ENCODE results near the gene ZNF213. TPM values are rescaled to one million over a fixed set of nuclear protein-coding genes. Genes with fewer than 3 reads are reported as not detected.

ZNF213 gene
- polyA plus RNA-seq, 1 donor (not counting 4 experiments of a cell fraction or from before 2014, with no cell fraction given): 0.51 TPM

DNA sequence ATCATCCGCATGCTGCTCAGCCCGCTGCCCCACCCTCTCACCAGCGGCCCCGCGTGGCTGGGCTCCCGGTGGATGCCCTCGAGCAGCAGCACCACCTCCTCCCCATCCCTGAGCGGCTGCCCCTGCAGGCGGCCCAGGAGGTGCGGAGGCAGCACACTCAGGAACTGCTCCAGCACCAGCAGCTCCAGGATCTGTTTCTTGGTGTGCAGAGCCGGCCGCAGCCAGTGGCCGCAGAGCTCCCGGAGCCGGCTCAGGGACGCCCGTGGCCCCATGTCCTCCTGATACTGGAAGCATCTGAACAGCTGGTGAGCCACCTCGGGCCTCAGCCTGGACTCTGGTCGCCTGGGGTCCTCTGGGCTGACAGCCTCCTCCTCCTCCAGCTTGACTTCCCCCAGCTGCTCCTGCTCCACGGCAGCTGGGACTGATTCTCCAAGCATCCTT is 42.3 kb upstream of the ZNF213 start:
- DNase-seq (ENCODE audit: low read depth, low spot score) (no peak), FAIRE-seq (no peak)
- Histone ChIP-seq H3K9me1 (ENCODE audit: control insufficient read depth, extremely low read depth, insufficient read depth, low read length) (no peaks in the 10 kb centered on the region), H4K20me1 (ENCODE audit: control insufficient read depth, extremely low read depth, insufficient read depth, low read length) (no peaks in the 10 kb centered on the region), H3K4me2 (ENCODE audit: control insufficient read depth, extremely low read depth, insufficient read depth, low read depth, low read length) (no peak overlapping the region), H3K9me3 (ENCODE audit: control insufficient read depth, low read depth, low read length) (no peaks in the 10 kb centered on the region), H3K4me1 (ENCODE audit: control insufficient read depth, extremely low read depth, insufficient read depth, low read length) (no peaks in the 10 kb centered on the region), H3K4me3 (ENCODE audit: control insufficient read depth in 2 of 3, extremely low read depth in 1 of 3, insufficient read depth in 2 of 3, low read depth in 1 of 3, low read length in 3 of 3) (no peak overlapping the region), H3K36me3 (ENCODE audit: control insufficient read depth in 2 of 2, extremely low read depth in 1 of 2, insufficient read depth in 2 of 2, low read length in 2 of 2) (no peaks in the 10 kb centered on the region), H3K9ac (ENCODE audit: control insufficient read depth, extremely low read depth, insufficient read depth, low read length) (no peak overlapping the region), H3K79me2 (ENCODE audit: control insufficient read depth, insufficient read depth, low read length) (no peaks in the 10 kb centered on the region), H3K27ac (ENCODE audit: control insufficient read depth, insufficient read depth, low read length) (no peak overlapping the region), H2AFZ (ENCODE audit: control insufficient read depth, low read length) (no peak overlapping the region), H3K27me3 (ENCODE audit: control insufficient read depth, extremely low read depth, insufficient read depth, low read length) (no peaks in the 10 kb centered on the region)
- TF ChIP-seq CTCF (optimal IDR thresholded peaks at IDR 0.05 in 1 of 3, IDR thresholded peaks at IDR 0.05 in 1 of 3, conservative IDR thresholded peaks at IDR 0.05 in 1 of 3; ENCODE audit: extremely low read depth in 1 of 3, insufficient read depth in 2 of 3, low read length in 3 of 3) (no peak), EZH2 (IDR thresholded peaks at IDR 0.05; ENCODE audit: low read length) (no peak)
- dilution Hi-C loops (cut with MboI; ENCODE audit: extremely low pct_ligation_motif_present, low sequenced_read_pairs): no loop called here

GRCh38 chr16:3094289-3095027 is 40.4 kb upstream of the ZNF213 start:
- dilution Hi-C loops (cut with MboI; ENCODE audit: extremely low pct_ligation_motif_present, low sequenced_read_pairs): no loop called here
- Histone ChIP-seq H3K79me2 (ENCODE audit: control insufficient read depth, insufficient read depth, low read length) (no peaks in the 10 kb centered on the region), H3K4me3 (ENCODE audit: control insufficient read depth in 2 of 3, extremely low read depth in 1 of 3, insufficient read depth in 2 of 3, low read depth in 1 of 3, low read length in 3 of 3) (no peak overlapping the region), H4K20me1 (ENCODE audit: control insufficient read depth, extremely low read depth, insufficient read depth, low read length) (no peaks in the 10 kb centered on the region), H3K9me1 (ENCODE audit: control insufficient read depth, extremely low read depth, insufficient read depth, low read length) (no peaks in the 10 kb centered on the region), H3K36me3 (ENCODE audit: control insufficient read depth in 2 of 2, extremely low read depth in 1 of 2, insufficient read depth in 2 of 2, low read length in 2 of 2) (no peaks in the 10 kb centered on the region), H3K9me3 (ENCODE audit: control insufficient read depth, low read depth, low read length) (no peaks in the 10 kb centered on the region), H3K4me1 (ENCODE audit: control insufficient read depth, extremely low read depth, insufficient read depth, low read length) (peaks cover under 1% of the 10 kb centered on the region), H3K4me2 (ENCODE audit: control insufficient read depth, extremely low read depth, insufficient read depth, low read depth, low read length) (no peak overlapping the region), H3K9ac (ENCODE audit: control insufficient read depth, extremely low read depth, insufficient read depth, low read length) (no peak overlapping the region), H2AFZ (ENCODE audit: control insufficient read depth, low read length) (no peak overlapping the region), H3K27ac (ENCODE audit: control insufficient read depth, insufficient read depth, low read length) (no peak overlapping the region), H3K27me3 (ENCODE audit: control insufficient read depth, extremely low read depth, insufficient read depth, low read length) (no peaks in the 10 kb centered on the region)
- DNase-seq (ENCODE audit: low read depth, low spot score) (no peak), FAIRE-seq (no peak)
- TF ChIP-seq EZH2 (IDR thresholded peaks at IDR 0.05; ENCODE audit: low read length) (no peak), CTCF (optimal IDR thresholded peaks at IDR 0.05 in 1 of 3, IDR thresholded peaks at IDR 0.05 in 1 of 3, conservative IDR thresholded peaks at IDR 0.05 in 1 of 3; ENCODE audit: extremely low read depth in 1 of 3, insufficient read depth in 2 of 3, low read length in 3 of 3) (peak; percentile 58 to 71 (median 60))

Measured in keratinocyte (primary cell).